H54 (cell line): ENCODE results near the gene RAE1.

Experiments
- DNase-seq: peaks from one replicate; pipeline ENCODE4 v3.0.0; 2011; ENCODE audit warnings: low spot score, mixed read lengths; ENCODE audit not compliant: insufficient read length
- FAIRE-seq: peaks from 3 replicates; lab custom pipeline; 2011; peaks lifted over from hg19 to GRCh38; lab: Jason Lieb, UNC
- POLR2A ChIP-seq: IDR thresholded peaks from 2 replicates; pipeline ENCODE4 v1.6.1; 2011; ENCODE audit warnings: low read depth, mild to moderate bottlenecking, low read length

RAE1 gene

DNA sequence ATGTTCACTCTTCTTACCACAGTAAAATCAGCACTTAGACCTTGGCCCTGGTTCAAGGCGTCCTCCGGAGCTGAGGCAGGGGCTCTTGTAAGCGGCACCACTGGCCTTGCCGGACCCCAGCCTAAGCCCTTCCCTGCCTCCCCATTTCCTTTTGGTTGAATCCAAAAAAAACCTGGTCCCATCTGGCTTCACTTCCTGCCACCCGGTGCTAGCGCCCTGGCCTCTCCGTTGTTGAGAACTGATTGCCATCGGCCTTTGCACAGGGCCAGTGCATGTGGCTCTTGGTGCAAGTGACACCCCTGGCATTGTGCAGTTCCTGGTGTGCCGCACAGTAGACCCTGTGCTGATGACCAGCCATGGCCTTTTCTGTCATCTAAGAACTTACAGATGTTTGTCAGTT is 21.1 kb downstream of the RAE1 start:
- FAIRE-seq: no peak
- TF ChIP-seq POLR2A: no peak
- no peak for DNase-seq

DNA sequence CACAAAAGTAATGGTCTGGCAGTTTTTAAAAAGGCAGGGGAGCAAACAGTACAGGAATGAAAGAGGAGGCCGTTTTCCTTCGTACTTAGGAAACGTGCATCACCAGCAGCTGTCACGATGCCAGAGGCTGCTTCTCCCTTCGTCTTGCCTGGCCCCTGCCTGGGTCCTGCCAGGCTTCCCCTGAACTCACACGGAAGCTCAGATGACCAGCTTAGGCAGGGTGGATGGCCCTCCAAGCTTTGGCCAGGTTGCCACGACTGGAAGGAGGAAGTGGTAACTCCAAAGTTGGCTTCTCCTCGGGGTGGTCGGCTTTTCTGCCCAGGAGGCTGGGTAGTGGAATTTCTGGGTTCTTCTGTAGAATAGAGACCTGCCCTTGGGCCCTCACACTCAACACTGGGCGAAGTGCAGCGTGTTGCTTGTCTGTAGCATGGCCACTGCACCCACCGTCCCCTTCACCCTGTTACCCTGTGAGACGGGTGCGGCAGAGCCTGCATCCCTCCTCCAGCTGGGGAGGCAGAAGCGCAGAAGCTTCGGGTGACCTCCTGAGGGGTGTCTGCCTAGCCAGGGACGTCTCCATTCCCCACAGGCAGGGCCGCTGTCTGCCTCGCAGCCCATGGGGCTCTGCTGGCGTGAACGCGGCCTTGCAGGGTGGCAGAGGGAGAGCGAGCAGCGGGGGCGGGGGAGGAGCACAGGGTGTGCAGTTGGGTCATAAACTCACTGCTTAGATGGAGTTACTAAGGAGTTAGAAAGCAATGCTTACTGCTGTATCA is 21.7 kb downstream of the RAE1 start:
- FAIRE-seq (no peak), DNase-seq (no peak)
- no peak for TF ChIP-seq POLR2A

DNA sequence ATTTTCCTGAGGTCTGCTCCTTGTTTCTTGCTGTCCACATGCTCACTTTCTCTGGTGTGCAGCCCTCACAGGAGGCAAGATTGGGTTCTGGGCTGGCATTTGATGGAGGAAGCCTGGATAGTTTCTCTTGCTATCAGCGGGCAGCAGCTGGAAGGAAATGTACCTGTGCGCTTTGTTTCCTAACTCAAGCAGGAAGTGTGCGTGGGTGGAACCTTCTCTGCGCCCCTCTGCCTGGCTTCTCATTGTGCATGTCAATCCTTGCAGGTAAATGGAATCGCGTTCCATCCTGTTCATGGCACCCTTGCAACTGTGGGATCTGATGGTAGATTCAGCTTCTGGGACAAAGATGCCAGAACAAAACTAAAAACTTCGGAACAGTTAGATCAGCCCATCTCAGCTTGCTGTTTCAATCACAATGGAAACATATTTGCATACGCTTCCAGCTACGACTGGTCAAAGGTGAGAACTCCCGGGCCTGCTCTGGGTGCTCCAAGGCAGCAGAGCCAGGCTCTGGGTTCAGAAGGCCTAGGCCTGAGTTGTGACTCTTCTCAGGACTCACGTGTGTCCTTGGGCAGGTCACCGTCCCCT is 23.4 kb downstream of the RAE1 start:
- no peak for TF ChIP-seq POLR2A
- FAIRE-seq (no peak), DNase-seq (no peak)

DNA sequence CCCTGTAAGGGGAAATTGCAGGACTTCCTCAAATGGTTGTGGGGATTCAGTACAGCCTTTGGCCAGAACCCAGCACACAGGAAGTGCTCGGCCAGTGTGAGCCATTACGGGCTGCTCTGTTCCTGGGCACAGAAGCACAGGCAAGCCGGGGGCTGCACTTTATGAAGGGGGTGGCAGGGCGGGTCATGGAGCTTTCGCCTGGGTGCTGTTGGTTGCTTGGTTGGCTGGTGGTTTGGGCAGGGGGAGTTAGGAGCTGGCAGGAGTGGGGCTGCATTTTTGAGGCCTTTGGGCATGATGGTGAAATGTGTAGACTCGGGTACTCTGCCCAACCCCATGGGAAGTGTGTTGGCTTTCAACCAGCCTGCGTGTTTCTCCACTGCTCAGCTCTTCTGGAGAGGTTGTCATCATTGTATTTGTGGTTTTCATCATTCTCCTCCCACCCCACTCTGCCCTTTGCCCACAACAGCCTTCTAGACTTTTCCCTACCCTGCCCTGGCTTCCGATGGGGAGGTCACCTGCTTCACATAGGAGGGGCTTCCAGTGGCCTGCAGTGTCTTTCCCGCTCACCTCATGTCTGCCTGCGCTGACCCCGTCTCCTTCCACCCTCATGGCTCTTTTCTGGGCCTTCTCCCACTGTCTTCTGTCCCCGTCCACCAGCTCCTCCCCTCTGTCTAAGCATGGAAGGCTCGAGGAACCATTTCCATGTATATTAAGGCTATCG is 24.0 kb downstream of the RAE1 start:
- no peak for FAIRE-seq
- DNase-seq: no peak
- TF ChIP-seq POLR2A: no peak

DNA sequence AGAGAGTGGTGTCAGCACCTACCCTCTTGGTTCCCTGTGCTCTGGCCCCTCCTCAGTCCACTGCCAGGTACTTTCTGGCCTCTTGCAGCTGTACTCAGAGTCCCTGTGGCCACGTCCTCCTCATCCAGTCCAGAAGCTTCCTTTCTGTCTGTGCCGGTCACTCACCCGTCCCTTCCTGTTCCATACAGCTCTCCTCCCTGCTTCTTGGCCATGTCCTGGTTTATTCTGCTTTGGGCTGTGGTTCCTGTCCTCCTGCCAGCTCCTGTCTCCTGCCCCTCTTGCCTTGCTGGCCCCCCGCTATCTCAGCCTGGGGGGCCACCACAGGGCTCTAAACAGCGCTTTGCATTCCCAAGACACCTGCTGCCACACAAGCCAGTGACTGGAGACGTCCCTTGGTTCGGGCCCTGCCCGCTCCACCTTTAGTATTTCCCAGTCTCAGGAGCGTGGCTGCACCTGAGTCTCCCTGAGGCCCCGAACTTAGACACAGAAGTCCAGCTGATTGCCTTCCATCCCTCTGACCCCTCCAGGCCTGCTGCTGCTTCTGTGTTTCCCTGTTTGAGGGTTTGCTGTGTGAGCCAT is 24.7 kb downstream of the RAE1 start:
- FAIRE-seq (no peak), DNase-seq (no peak)
- no peak for TF ChIP-seq POLR2A

DNA sequence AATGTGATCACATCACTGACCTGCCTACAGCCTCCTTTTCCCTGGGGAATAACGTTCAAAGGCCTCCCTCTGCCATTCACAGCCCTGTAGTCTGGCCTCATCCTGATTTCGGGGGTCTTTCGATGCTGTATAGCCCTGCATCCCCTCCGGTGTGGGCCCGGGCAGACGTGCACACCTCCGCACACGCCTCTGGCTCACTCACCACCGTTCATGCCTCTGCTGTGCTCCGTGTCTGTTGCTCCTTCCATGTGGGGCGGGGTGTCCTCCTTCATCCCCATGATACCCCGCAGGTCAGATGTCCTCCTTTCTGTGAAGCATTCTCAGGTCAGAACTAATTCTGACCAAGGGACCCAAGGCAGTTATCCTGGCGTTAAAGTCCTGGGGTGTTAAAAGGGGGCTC is 26.3 kb downstream of the RAE1 start:
- FAIRE-seq: no peak
- no peak for TF ChIP-seq POLR2A
- DNase-seq: no peak

DNA sequence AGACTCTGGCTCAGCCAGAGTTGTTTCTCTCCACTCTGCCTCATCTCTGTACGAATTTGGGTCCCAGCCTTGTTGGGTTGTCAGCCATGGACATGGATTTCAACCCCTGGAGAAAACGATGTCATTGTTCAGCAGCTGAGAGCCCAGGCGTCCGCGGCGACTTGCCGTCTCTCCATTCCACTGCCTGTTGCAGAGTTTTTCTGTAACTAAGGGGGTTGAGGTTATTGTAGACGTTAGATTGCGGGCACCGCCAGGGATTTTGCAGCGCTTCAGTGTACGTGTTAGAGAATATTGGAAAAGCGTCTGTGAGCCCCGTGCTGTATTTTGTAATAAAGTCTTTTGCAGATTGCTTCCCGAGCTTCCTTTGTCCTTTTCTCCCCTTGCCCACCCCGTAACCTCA is 27.1 kb downstream of the RAE1 start:
- DNase-seq (no peak), FAIRE-seq (no peak)
- no peak for TF ChIP-seq POLR2A

DNA sequence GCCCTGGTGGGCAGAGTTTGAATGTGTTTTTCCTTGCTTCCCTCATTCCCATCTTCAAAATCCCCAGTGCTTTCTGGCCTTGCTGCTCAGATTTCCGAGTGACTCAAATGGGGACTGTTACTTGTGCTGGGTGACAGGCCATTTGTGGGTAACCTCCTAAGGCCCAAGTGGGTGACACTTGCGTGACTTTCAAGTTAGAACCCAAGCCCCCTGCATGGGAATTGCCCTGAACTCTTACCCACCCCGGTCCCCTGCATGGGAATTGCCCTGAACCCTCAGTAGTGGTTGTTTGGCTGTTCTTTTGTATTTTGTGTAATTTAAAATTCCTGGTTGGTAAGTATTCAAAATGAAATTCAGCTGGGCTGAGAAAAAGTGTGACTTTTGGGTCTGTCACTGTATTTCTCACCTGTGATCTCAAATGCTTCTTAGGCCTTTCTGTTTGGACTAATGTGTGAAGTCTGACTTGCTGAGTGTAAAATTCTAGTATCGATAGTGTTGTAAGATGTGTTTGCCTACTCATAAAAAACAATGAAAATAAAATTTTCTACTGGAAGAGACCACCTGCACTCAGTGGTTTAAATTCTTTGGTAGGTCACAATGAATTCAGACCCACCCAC is 27.7 kb downstream of the RAE1 start:
- DNase-seq (no peak), FAIRE-seq (no peak)
- TF ChIP-seq POLR2A: no peak

DNA sequence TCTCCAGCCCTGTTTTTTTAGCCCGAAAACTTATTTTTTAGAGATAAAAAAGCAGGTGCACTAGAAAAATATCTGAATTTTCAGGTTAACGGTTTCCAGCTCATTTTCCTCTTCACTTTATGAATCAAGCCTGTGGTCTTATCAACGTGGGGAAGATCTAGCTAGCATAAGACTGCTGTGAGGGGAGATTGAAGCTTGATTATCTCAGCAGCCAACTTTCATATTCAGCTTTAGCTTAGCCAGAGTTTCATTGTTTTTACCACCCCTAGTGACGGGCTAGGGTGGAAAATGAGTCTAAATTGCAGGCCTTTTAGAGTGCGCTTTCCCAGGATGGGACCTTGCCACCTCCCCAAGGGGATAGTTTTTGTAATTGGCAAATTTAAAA is 28.2 kb downstream of the RAE1 start:
- TF ChIP-seq POLR2A: no peak
- FAIRE-seq (no peak), DNase-seq (no peak)

DNA sequence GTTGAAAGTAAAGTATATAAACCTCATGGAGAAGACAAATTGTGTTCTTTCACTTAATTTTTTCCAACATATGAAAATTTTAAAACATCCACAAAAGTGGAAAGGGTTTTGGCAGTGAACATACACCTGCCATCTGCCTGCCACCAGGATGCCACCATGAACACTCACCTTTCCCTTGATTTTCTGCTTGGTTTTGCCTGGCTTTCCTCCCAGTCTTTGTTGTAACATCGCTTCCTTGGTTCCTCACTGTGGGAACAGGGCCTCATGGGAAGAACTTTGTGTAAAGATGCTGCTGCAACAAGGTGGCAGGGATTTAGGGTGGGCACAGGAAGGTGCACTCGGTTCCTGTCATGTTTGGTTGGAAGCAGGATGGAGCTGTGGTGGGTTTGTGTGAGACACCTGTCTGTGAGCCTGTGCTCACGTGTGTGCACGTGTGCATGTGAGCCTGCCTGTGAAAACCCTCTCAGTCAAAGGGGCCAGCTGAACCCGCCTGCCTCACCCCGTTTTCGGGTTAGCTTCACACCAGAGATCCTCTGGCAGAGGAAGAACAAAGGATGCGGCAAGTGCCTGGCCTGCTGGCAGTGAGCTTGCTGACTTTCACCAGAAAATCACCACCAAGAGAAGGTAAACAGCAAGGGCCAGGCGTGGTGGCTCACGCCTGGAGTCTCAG is 29.2 kb downstream of the RAE1 start:
- no peak for TF ChIP-seq POLR2A
- FAIRE-seq (no peak), DNase-seq (no peak)

DNA sequence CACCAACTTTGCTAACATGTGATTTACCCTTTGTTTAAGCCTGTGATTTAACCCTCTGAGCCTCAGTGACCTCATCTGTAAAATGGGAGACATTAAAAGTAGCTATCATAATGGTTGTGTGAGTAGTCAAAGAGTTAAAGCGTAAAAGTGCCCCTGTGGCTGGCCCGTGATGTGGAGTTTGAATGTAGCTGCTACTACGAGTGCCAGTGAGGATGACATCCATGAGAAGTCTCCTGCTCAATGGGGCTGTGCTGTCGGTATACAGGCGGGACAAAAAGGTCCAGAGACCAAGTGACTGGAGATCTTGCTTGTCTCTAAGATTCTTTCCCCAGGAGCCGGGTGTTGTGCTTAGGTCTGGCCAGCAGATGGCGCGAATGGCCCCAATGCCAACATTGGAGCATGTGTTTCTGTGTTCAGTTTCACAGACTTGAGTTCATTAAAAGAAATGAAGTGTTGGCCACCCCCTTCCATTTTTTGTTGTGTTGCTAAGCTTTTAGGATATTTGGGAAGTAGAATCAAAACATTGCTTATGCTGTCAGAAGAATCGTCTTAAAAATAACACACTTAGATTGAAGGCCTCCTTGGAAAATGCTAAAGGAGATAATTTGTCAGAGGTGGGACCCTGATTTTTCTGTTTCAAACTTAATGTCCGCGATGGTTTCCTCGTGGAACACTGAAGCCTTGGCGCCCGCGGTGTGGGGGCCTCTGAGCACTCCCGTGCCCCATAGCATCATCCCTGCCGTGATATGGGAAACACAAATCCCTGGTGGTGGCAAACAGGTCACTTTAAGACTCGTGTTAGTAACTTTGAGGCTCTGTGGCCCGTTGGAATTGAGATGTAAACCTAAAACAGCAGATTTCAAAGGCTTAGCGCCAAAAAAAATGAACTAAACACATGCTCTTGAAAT is 30.8 kb downstream of the RAE1 start:
- peak; percentile 90 for DNase-seq
- FAIRE-seq: no peak
- TF ChIP-seq POLR2A: no peak

DNA sequence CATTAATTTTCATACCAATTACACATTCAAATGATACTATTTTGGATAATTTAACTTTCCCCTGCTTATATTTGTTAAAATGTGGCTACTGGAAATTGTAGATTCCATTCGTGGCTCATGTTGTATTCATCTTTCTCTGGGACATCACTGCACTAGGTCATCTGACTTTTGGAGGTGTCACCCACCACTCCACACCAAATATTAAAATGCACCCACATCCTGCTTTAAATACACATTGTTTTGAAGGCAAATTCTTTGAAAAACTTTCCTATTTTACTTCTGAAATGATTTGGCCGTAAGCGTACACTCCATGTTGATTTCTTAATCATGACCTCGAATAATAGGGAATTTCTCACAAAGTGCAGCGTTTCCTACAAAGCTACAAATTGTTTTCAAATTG is 31.5 kb downstream of the RAE1 start:
- no peak for TF ChIP-seq POLR2A
- FAIRE-seq (no peak), DNase-seq (no peak)
